HG03520 (cell line): ENCODE measurements around the gene PKD2.
"Not testable (repeated sequence)": the region's sequence is repeated elsewhere in the genome, so short reads cannot be mapped to it uniquely, and the experiment has no call there.

Experiments
- ATAC-seq: cut with Tn5 transposase; IDR thresholded peaks from one replicate; pipeline ENCODE4 v1.9.1; 2021; ENCODE audit warnings: mild to moderate bottlenecking, moderate library complexity; ENCODE audit not compliant: unreplicated experiment

PKD2 gene

DNA sequence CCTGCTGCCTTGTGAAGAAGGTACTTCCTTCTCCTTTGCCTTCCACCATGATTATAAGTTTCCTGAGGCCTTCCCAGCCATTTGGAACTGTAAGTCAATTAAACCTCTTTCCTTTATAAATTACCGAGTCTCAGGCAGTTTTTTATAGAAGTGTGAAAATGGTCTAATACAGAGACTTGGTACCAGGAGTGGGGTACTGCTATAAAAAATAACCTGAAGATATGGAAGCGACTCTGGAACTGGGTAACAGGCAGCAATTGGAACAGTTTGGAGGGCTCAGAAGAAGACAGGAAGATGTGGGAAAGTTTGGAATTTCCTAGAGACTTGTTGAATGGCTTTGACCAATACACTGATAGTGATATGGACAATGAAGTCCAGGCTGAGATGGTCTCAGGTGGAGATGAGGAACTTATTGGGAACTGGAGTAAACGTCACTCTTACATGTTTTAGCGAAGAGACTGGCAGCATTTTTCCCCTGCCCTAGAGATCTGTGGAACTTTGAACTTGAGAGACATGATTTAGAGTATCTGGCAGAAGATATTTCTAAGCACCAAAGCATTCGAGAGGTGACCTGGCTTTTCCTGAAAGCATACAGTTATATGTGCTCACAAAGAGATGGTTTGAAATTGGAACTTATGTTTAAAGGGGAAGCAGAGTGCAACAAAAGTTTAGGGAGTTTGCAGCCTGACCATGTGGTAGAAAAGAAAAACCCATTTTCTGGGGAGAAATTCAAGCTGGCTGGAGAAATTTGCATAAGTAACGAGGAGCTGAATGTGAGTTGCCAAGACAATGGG, 18.6 kb downstream of the PKD2 start:
- not testable (repeated sequence) for ATAC-seq

- ATAC-seq: no peak
Observed at GRCh38 chr4:88027611-88028608, 20.5 kb downstream of the PKD2 start.

DNA sequence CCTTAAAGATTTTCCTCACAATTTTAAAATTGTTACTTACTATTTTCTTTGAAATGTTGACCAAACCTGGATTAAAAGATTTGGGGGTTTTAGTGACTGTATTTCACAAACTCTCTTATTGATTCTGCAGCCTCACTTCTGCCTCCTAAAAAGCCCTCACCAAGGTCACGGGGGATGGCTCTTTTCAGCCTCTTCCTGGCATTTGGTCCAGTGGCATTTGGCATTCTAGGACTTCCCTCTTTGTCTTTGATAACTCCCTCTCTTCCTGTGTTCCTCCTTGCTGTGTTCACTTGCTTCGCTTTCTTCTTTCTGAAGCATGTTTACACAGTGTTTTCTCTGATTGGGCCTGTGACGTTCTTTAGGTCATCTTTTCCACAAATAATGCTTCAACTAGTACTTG, 21.5 kb downstream of the PKD2 start:
- no peak for ATAC-seq

DNA sequence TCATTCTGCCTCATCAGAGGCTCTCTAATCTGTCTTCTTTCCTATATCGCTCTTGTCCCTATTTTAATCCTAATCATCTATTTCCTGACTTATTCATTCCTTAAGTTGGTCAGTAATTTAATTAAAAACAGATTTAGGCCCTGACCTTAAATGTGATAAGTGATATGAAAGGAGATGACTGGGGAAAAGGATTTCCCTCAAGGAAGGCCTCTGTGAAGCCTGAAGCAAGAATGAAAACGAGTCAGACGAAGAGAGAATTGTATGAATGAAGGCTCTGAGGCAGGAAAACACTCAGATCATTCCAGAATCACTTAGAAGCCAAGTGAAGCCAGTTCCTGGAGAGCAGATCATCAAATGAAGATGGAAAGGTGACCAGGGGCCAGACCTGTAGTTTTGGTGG, 22.1 kb downstream of the PKD2 start:
- ATAC-seq: no peak

DNA sequence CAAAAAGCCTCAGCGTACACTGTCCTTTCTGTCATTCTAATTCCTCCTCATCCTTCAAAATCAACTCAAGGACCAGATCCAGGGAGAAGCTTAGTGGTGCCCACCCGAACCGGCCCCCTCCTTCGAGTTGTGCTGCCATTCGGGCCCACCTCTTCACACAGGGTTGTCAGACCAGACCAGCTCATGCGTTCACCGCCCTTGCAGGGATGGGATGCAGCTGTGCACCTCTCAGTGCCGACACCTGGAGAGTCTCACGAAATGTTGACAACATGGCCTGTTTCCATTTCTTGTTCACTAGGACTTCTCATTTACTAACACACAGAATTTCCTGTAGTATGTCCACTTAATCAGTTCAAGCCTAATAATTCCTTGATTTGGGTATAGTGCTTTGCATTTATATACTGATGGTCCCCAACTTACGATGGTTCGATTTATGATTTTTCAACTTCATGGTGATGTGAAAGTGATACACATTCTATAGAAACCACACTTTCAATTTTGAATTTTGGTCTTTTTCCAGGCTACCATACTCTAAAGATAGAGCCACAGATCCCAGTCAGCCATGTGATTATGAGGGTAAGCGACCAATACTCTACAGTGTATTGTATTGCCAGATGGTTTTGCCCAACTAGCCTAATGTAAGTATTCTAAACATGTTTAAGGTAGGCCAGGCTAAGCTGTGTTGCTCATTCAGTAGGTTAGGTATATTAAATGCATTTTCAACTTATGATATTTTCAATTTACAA, 23.3 kb downstream of the PKD2 start:
- ATAC-seq: no peak

DNA sequence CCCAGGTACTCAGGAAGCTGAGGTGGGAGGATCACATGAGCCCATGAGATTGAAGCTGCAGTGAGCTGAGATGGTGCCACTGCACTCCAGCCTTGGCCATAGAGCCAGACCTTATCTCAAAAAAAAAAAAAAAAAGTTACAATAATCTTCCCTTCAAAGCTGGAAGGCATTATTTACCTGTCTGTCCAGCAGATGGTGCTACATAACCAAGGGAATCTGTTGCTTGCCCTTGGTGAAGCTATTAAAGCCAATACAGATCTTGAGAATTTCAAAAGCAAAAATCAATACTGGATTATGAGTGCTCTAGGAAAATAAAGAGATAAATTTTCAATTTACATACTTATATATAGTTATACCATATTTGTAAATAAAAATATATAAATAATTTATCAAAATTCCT, 25.9 kb downstream of the PKD2 start:
- peak; percentile 56 for ATAC-seq

GRCh38 chr4:88035292-88035691, 27.9 kb downstream of the PKD2 start:
- ATAC-seq: no peak

GRCh38 chr4:88037447-88037846, 30.0 kb downstream of the PKD2 start:
- no peak for ATAC-seq

GRCh38 chr4:88037936-88038335, 30.5 kb downstream of the PKD2 start:
- ATAC-seq: no peak

- no peak for ATAC-seq
Observed at GRCh38 chr4:88040707-88041106, 33.3 kb downstream of the PKD2 start.

GRCh38 chr4:88041626-88042025, 34.2 kb downstream of the PKD2 start:
- no peak for ATAC-seq

DNA sequence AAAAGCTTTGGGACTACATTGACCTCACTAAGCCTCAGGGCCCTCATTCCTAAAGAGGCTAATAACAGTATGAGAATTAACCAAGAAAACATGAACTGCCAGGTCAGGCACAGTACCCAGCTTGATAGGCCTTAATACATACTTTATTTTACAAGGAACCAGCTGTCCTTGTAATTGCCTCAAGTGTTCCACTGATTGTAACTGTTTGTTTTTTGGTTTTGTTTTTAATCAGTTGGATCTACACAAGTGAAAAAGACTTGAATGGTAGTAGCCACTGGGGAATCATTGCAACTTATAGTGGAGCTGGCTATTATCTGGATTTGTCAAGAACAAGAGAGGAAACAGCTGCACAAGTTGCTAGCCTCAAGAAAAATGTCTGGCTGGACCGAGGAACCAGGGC, 35.6 kb downstream of the PKD2 start:
- ATAC-seq: no peak

DNA sequence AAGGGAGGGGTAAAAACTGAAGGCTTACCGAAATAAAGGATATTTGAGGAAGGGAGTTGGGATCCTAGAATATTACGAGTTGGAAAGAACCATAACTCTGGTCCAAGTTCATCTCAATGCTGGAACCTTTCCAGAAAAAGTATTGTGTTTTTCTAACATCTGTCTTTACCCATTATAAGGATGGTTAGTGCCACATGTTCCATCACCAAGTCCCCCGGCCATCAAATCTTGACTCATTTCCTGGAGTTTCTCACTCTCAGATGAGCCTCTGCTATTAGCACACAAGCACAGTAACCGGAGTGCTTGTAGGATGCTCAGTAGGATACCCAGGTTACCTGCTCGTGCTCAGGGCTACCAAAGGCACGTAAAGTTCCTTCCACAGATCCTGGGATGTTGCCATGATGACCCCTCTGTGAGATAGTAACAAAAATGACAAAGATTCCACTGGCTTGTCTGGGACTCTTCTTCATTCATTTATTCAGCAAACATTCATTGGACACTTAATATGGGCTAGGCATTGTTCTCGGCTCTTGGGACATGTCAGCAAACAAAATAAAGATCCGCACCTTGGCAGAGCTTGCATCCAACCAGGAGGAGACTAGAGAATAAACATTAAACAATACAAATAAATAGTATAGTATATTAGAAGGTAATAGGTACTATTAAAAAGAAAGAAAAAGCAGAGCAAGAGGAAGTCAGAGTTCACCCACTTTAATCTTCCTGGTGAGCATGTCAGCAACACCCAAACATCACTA, 36.3 kb downstream of the PKD2 start:
- no peak for ATAC-seq

DNA sequence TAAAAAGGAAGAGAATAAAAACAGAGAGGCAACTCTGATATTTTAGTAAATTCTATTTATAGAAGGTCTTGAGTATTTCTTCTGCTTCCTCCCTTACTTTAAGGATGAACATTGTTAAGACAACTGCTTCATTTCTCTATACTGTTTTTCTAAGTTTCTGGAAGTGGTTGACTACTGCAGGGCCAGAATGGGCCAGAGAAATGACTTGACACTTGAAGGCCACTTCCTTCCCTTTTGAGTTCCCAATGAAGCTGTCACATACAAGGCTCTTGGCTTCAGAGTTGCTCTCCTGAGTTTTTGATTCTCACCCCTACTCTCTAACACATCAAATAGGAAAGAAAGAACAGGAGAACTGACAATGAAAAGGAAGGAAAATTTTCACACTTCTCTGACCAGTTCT, 37.6 kb downstream of the PKD2 start:
- ATAC-seq: no peak

GRCh38 chr4:88054229-88054628, 46.8 kb downstream of the PKD2 start:
- ATAC-seq: no peak

GRCh38 chr4:88054901-88055300, 47.5 kb downstream of the PKD2 start:
- ATAC-seq: peak; percentile 58

DNA sequence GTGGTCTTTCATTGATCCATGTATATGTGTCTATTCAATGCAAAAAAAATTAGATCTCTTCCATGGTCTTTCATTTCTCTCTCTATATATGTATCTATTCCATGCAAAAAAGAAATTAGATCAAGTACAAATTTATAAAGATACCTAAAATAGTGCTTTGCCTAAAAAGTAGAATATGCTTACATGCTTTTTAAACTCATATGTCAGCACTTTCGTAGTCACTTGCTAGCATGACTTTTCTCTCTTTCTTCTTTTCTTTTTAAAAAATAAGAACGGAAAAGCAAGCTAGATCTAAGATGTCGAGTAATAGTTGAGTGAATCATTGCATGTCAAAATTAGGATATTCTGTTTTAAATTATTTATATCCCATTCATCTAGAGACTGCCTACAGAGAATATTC, 50.9 kb downstream of the PKD2 start:
- no peak for ATAC-seq

GRCh38 chr4:88059766-88060165, 52.3 kb downstream of the PKD2 start:
- no peak for ATAC-seq

DNA sequence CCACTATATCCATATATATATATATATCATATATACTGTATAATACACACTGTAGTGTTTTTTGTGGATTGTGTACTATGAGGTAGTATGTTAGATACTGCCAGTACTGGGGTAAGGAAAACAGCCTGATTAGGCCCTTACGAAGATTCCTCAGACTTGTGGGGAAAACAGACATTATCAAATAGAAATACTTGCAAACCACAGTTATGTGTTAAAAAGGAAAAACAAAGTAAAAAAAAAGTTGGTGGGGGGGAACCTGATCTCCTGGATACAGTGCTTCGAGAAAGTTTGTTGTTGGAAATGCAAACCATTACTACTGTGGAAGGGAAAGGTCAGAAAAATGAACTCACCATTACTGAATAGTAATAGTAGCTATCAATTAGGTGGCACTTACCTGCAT, 53.0 kb downstream of the PKD2 start:
- no peak for ATAC-seq

DNA sequence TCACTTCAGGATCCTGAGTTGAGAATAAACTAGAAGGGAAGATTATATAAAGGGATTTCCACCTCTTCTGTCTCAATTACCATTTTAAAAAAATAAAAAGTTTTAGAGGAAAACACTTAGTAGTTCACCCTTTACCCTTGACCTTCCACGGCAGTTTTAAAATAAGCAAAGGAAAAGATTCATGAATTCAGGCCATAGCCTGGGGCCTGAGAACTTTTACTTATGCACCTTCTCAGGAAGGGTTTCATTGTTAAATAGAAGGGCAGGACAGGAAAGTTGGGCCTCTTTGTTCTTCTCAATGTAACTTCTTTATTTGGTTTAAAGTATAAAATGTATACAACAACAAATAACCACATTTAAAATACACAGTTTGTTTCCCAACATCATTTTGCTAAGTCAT, 54.9 kb downstream of the PKD2 start:
- ATAC-seq: no peak

DNA sequence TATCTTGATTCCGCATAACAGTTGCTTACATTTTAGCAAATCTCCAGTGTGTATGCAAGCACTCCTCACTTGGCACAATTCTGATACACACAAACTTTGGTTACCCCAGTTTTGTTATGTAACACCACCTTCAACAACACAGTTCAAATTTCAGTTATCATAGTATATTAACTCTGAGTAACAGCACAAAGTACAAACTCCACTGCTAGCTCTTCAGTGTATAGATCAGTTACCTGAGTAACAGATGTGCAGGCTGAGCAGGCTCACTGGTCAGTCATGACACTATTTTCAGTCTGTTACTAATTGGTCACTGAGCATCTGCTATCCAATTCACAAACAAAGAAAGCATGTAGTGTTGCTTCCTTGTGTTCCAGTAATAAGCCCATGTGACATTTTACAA, 55.4 kb downstream of the PKD2 start:
- no peak for ATAC-seq
